Kidney (tissue), 14 donors: ENCODE measurements around the gene TTLL11. TPM values are rescaled to one million over a fixed set of nuclear protein-coding genes. Genes with fewer than 3 reads are reported as not detected.

Experiments
- DNase-seq, 5 donors: peaks; one replicate each; pipeline ENCODE4 v3.0.0-alpha.2; 2013 to 2020
- FAIRE-seq: peaks from 2 replicates; lab custom pipeline; 2012; peaks lifted over from hg19 to GRCh38; lab: Jason Lieb, UNC
- H3K27ac ChIP-seq, 2 donors: one replicate each; pipeline ENCODE4 v1.7.0; 2013; ENCODE audit warnings: low read depth in 2 of 2, low read length in 2 of 2, inconsistent platforms in 1 of 2
- H3K27me3 ChIP-seq: one replicate; pipeline ENCODE4 v1.7.1; 2013; ENCODE audit warnings: low read length, inconsistent platforms; ENCODE audit not compliant: control insufficient read depth, insufficient read depth
- H3K36me3 ChIP-seq, 3 donors: one replicate each; pipeline versions ENCODE4 v1.7.0 to v1.7.1; 2013; ENCODE audit warnings: low read length in 3 of 3, control low read depth in 1 of 3, inconsistent platforms in 1 of 3; ENCODE audit not compliant: insufficient read depth in 3 of 3, control insufficient read depth in 2 of 3
- H3K4me1 ChIP-seq, 3 donors: one replicate each; pipeline versions ENCODE4 v1.7.0 to v1.7.1; 2013; ENCODE audit warnings: low read length in 3 of 3, inconsistent platforms in 1 of 3, low read depth in 1 of 3; ENCODE audit not compliant: control insufficient read depth in 2 of 3, insufficient read depth in 2 of 3
- H3K4me3 ChIP-seq, 3 donors: one replicate each; pipeline versions ENCODE4 v1.7.0 to v1.8.1; 2013; ENCODE audit warnings: low read length in 3 of 3, control low read depth in 1 of 3, inconsistent platforms in 1 of 3
- H3K9ac ChIP-seq, 3 donors: one replicate each; pipeline versions ENCODE4 v1.7.0 to v1.7.1; 2013; ENCODE audit warnings: low read length in 3 of 3, control low read depth in 1 of 3, inconsistent platforms in 1 of 3
- H3K9me3 ChIP-seq, 3 donors: one replicate each; pipeline versions ENCODE4 v1.7.0 to v1.7.1; 2013; ENCODE audit warnings: low read length in 3 of 3, control low read depth in 1 of 3, inconsistent platforms in 1 of 3; ENCODE audit not compliant: control insufficient read depth in 2 of 3, insufficient read depth in 1 of 3
- CTCF ChIP-seq: IDR thresholded peaks from 3 replicates; pipeline ENCODE4 v1.5.1; 2012; ENCODE audit warnings: mild to moderate bottlenecking, moderate library complexity, borderline replicate concordance; ENCODE audit not compliant: insufficient read depth; ENCODE audit errors: extremely low read depth
- intact Hi-C: fragments of 100-400 bp; cut with DNase I; formaldehyde crosslinking; loops from one replicate; pipeline ENCODE4 v1.11.1; 2022
- polyA plus RNA-seq: library from polyadenylated mRNA; stranded (reverse); fragments of 350-450 nt; fragmentation: Illumina TruSeq; extraction: RNeasy Lipid Tissue Mini Kit (QIAGEN cat#74804); gene quantifications from one replicate; pipeline ENCODE4 v1.2.3, GENCODE V29; 2014; ENCODE audit warnings: low read depth, low replicate concordance; ENCODE audit not compliant: insufficient read depth
- total RNA-seq: library from RNA; stranded (reverse); fragmentation: NEBNext Ultra II Directional; extraction: Animal tissue kit (Norgen Biotek cat#: 25700); gene quantifications from one replicate; pipeline ENCODE4 v1.2.1, GENCODE V29; 2021
- donor health status: control.
- donor health status: control.
- donor health status: control.
- donor health status: control.
- donor health status: control.
- donor health status: DM: yes; HTN: yes; CAD: no.
- donor health status: Normal renal cell carcinoma (clear cell type).

TTLL11 gene
- total and polyA plus RNA-seq, 2 donors from 2014 or later, result 2.3 to 10.0 TPM

DNA sequence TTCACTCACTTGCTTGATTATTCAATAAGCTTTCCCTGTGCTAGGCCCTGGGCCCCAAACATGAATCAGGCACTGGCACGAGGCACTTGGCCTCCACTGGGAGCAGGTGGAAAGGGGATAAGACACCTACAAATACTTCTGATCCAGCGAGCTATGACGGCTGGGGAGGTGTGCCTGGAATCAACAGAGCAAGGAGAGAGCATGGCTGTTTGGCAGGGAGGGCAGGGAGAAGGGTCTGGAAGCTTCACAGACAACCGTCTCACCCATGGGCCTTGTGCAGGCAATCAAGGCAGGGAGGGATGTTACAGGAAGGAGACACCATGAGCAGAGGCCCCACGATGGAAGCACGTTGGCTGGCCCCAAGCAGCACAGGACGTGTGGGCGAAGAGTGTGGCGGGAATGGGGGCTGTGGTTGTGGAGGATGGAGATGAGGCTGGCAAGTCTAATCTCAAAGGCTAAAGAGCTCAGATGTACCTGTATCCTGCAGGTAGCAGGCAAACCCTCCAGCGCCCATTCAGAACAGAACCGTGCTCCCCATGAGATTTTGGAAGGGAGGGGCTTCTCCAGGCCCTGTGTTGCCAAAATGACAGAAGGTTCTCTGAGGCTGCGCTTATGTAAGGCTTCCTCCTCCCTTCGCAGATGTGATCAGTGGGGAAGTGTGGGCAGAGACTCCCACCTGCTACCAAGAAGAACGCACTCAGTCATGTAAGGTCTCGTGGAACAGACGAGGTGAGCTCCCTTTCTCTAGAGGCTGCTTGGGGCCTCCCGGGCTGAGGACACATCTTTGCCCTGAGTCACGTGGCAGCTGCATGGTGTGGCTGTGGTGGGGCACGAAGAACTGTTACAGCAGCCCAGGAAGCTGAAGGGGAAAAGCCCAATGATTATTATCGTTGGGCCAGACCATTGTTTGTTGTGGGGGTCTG is 252.0 kb downstream of the TTLL11 start:
- FAIRE-seq (no peak), DNase-seq (peak in 3 of 5 donors; percentile 69 to 83 (median 75))
- no peak overlapping the region for H3K4me3 ChIP-seq
- no peaks in the 10 kb centered on the region for H3K9me3 ChIP-seq
- H3K27me3 ChIP-seq, result no peaks in the 10 kb centered on the region
- no peak overlapping the region for H3K27ac ChIP-seq
- no peak overlapping the region for H3K9ac ChIP-seq
- peaks cover 0 to 4% (median 0%) of the 10 kb centered on the region in 3 donors for H3K4me1 ChIP-seq
- TF ChIP-seq CTCF, result no peak
- no peaks in the 10 kb centered on the region for H3K36me3 ChIP-seq
- intact Hi-C loops, result no loop called here

DNA sequence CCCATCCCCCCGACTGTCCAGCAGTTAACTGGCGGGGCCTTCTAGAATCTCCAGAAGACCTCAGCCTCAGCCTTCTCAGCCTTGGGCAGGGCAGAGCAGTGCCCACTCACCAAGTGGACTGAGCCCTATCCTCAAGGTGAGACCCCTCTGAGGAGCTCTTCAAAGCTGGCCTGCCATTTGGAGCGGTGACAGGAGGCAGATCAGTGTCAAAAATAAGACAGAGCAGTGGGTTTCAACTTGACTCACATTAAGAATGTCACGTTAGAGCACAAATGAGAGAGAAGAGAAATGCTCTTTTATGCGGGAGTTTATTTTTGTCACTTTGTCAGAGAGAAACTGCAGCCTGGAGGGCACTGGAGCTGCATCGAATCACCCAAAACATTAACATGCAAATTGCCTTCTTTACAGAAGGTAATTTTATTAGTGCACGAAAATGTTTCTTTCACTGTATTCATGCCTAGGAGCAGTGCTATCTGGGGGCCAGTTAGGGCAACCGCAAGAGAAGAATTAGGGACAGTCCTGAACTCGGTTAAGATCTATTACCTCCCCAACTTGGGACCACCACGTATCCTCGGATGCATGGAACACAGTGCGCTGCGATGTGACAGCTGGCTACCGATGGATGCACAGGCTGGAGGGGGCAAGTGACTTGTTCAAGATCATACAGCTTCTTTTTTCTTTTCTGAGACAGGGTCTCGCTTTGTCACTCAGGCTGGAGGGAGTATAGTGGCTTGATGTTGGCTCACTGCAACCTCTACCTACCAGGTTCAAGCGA is 253.2 kb downstream of the TTLL11 start:
- intact Hi-C loops, result no loop called here
- DNase-seq, result no peak
- TF ChIP-seq CTCF, result no peak
- no peak for FAIRE-seq
- peaks cover under 1 to 7% (median 4%) of the 10 kb centered on the region in 3 donors for H3K4me1 ChIP-seq
- no peak overlapping the region for H3K4me3 ChIP-seq
- no peak overlapping the region for H3K9ac ChIP-seq
- H3K27me3 ChIP-seq, result no peaks in the 10 kb centered on the region
- no peak overlapping the region for H3K27ac ChIP-seq
- no peaks in the 10 kb centered on the region for H3K9me3 ChIP-seq
- no peaks in the 10 kb centered on the region for H3K36me3 ChIP-seq

- no peak for TF ChIP-seq CTCF
- no peaks in the 10 kb centered on the region for H3K27me3 ChIP-seq
- no peak for FAIRE-seq
- H3K4me1 ChIP-seq, result peaks cover 2 to 8% (median 4%) of the 10 kb centered on the region in 3 donors
- intact Hi-C loops, result no loop called here
- H3K9me3 ChIP-seq, result no peaks in the 10 kb centered on the region
- H3K4me3 ChIP-seq, result no peak overlapping the region
- peak in 1 of 5 donors; percentile 11 for DNase-seq
- H3K27ac ChIP-seq, result no peak overlapping the region
- no peak overlapping the region for H3K9ac ChIP-seq
- H3K36me3 ChIP-seq, result no peaks in the 10 kb centered on the region
Measured at GRCh38 chr9:121838746-121839669, 254.1 kb downstream of the TTLL11 start.
